GM12874 (cell line): ENCODE measurements around the gene PAM.

Experiments used
- TF ChIP-seq, protein P1 (sequence below): IDR thresholded peaks from 2 replicates; pipeline ENCODE4 v1.5.1; 2011; ENCODE audit warnings: low read depth, mild to moderate bottlenecking, control low read depth, low read length, moderate library complexity; ENCODE audit not compliant: insufficient read depth

PAM gene

DNA sequence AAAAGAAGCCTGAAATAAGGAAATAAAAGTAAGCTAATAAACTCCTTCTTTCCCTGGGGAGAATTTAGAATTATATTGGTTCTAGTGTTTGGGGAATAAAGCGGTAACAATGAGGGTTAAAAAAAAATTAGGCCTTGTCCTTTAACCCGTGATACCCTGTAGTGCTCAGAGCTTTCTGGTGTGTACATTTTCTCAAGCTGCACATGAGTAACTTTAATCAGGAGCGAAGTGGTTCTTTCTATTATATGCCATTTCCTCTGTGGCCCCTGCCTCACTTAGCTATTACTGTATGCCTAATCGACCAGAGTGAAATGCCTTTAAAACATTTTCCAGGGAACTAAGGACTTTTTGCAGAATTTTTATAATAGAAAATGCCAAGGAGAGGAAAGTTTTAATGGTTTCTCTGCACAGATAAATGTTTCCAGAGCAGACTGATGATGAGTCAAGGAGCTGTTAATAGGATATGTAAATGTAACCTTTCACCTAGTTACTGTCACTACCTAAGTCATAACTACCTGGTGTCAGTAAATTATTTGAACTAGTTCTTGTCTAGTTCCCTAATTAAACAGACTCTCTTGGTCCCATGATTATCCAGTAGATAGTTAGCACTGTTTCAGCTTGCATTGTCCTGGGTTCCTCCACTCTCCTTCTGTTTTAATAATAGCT, 7.6 kb downstream of the PAM start:
- TF ChIP-seq, protein P1, sequence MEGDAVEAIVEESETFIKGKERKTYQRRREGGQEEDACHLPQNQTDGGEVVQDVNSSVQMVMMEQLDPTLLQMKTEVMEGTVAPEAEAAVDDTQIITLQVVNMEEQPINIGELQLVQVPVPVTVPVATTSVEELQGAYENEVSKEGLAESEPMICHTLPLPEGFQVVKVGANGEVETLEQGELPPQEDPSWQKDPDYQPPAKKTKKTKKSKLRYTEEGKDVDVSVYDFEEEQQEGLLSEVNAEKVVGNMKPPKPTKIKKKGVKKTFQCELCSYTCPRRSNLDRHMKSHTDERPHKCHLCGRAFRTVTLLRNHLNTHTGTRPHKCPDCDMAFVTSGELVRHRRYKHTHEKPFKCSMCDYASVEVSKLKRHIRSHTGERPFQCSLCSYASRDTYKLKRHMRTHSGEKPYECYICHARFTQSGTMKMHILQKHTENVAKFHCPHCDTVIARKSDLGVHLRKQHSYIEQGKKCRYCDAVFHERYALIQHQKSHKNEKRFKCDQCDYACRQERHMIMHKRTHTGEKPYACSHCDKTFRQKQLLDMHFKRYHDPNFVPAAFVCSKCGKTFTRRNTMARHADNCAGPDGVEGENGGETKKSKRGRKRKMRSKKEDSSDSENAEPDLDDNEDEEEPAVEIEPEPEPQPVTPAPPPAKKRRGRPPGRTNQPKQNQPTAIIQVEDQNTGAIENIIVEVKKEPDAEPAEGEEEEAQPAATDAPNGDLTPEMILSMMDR = no peak

DNA sequence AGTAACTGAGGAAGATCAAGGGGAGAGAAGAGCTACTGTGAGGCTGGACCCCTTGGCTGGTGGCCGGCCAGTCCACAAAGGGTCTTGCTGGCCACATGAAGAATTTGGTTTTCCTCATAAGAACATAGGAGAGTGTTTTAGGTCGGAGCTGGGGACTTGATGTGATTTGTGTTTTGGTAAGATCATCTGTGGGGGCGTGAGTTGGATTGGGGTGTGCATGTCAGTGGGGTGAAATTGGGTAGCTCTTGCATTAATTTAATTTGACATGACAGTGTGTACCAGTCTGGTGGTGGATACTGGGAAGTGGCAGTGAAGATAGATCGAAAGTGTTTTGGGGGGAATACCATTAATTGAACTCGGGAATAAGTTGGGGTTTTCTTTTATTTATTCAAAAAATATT, 8.6 kb downstream of the PAM start:
- TF ChIP-seq, protein P1 = no peak

DNA sequence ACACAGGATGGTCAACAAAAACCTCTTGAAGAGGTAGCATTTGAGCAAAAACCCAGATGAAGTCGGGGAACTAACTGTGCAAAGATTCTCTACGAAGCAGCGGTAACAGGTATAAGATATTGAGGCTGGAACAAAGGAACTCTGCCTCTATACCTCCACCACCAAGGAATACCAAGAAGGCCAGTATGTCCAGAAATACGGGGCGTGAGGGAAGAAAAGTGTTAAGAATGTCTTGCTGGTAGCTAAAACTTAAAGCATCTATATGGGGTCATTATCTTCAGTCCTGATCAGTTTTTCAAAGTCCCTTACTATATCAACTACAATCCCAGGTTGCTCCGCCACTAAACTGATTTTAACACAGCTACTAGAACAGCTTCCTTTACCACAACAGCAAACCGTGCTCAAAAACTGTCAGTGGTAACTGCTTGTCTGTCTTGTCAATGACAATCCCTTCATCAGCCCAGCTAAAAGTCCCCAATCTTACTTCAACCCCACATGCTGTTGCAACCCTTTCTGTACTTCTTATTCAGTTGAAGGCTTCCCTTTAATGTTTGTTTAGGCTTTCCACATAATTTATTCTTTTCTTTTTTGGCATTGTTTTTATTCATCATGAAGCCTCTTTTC, 9.4 kb downstream of the PAM start:
- TF ChIP-seq, protein P1 = no peak

DNA sequence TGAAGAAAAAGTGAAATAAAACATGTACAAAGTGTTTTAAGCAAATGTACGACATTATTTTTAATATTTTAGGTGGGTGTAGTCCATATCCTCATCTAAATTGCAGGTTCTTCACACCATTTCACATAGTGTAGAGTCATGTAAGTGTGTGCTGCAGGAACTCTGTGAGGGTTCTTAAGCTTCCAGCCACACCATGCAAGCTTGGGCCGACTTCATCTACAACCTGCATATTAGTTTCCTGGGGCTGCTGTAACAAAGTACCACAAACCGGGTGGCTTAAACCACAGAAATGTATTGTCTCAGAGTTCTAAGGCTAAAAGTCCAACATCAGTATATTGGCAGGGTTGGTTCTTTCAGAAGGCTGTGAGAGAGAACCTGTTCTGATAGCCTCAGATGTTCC, 10.2 kb downstream of the PAM start:
- TF ChIP-seq, protein P1 = no peak

DNA sequence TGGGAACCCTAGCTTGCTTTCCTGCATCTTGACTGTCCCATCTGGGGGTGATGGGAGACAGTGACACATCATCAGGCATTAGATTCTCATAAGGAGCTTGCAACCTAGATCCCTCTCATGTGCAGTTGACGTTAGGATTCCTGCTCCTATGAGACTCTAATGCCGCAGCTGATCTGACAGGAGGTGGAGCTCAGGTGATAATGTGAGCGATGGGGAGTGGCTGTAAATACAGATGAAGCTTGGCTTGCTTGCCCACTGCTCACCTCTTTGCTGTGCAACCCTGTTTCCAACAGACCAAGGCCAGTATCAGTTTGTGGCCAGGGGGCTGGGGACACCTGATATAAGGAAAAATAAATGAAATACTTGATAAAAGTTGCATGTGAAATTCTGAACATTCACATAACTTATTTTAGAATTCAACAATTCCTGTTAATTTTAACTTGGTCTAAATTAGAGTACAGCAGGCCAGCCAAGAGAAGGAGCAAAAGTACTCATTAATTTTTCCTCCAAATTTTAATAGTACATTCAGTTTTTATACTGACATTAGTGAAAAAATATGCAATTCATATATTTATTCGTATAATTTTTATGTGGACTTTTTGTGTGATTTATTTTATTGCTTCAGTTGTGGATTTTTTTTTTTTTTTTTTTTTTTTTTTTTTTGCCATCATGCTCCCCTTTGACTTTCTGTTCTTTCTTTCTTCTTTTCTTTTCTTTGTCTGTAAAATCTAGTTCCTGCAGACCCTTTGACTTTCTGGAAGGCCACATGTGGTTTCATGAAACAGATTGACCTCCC, 11.4 kb downstream of the PAM start:
- TF ChIP-seq, protein P1 = no peak

DNA sequence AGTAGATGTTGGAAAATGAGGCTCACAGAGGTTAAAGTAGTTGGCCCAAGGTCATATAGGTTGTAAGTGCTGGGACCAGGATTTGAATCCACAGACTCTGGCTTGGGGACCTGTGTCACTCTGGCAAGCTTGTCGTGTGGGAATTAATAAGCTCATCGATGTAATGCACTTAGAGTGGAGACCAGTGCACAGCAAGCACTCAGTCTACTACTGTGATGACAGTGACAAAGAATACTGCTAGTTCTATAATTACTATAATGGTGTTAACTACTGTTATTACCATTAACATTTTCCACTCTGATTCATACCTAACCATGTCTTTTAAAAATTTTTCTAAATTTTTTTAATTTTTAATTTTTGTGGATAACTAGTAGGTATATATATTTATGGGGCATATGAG, 12.8 kb downstream of the PAM start:
- TF ChIP-seq, protein P1 = no peak

DNA sequence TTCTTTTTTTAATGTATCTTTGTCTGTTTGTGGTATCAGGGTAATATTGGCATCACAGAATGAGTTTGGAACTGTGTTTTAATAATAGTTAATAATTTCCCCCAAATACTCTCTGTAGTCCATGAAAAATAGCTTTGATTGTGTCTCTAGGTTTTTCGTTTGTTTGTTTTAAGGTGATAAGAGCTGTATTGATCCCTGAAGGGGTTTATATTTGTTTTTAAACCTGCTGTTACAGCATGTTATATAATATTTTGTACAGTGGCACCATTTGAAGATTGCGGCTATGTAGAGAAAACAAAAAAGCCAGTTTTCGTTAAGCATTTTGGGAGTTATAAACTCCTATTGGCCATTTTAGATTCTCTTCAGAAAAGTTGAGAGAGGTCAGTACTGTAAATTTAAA, 15.7 kb downstream of the PAM start:
- TF ChIP-seq, protein P1 = no peak
